Activated T-cell treated with anti-CD3 and anti-CD28 coated beads, Interleukin-2, amount 50 U/mL, for 72 hours (primary cell): ENCODE measurements around the gene CASK. TPM values are rescaled to one million over a fixed set of nuclear protein-coding genes. Genes with fewer than 3 reads are reported as not detected.
A peak's percentile ranks its signal among the peaks of the same experiment; 100 is the strongest.

Experiments
- ATAC-seq, 2 donors: fragments of 150-1000 bp; cut with Tn5 transposase; replicated peaks in 1 of 2; 2 replicates each; pipeline ENCODE4 v1.10.0; 2021; ENCODE audit warnings: moderate library complexity in 2 of 2, mild to moderate bottlenecking in 1 of 2
- DNase-seq, 2 donors: peaks; one replicate each; pipeline ENCODE4 v3.0.0; 2021 to 2022; ENCODE audit warnings: mixed read lengths in 1 of 2
- H3K27ac Mint-ChIP-seq: one replicate; pipeline ENCODE4 v1.8.0; 2022; ENCODE audit warnings: mild to moderate bottlenecking, moderate library complexity, mixed read lengths
- H3K27me3 Mint-ChIP-seq: one replicate; pipeline ENCODE4 v1.8.0; 2022; ENCODE audit warnings: low read depth, mixed read lengths
- H3K36me3 Mint-ChIP-seq, 2 donors: one replicate each; pipeline ENCODE4 v1.8.0; 2022; ENCODE audit warnings: mixed read lengths in 2 of 2, mild to moderate bottlenecking in 1 of 2; ENCODE audit not compliant: insufficient read depth in 2 of 2
- H3K4me1 Mint-ChIP-seq: one replicate; pipeline ENCODE4 v1.8.0; 2022; ENCODE audit warnings: low read depth, mixed read lengths
- H3K4me3 Mint-ChIP-seq, 2 donors: one replicate each; pipeline ENCODE4 v1.8.0; 2022; ENCODE audit warnings: mild to moderate bottlenecking in 2 of 2, mixed read lengths in 2 of 2, moderate library complexity in 2 of 2
- H3K9me3 Mint-ChIP-seq, 2 donors: one replicate each; pipeline ENCODE4 v1.8.0; 2022; ENCODE audit warnings: mixed read lengths in 2 of 2
- total RNA-seq, 2 donors: library from RNA; stranded (reverse); gene quantifications; one replicate each; pipeline ENCODE4 v1.2.3, GENCODE V29; 2022

CASK gene
- total RNA-seq, 2 donors from 2014 or later, result 24.0 to 36.3 TPM

DNA sequence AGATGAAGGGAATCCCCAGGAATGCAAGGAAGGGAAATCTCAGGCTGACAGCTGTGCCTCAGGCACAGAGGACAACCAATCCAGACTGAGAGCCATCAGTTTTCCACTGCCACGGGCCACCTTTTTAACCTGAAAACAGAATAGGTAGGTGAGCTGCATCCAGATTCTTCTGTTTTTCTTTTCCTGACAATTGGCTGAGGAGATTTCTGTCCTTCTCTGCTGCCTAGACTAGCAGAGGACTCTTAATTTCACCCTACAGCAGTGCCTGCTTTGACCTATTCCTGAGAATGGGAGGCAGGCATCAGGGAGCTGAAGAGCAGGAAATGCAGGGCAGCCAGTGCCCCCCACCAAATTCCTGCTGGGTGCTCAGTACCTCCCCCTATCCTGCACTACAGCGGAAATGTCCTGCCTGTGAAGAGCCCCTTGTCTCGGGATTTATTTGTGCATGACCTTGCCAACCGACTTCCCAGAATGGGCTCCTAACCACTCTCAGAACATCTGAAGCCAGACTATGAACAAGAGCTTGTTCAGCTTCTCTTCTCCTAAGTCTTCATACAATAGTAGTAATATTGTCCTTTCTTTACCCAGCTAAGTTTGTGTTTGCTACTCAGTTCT, 65.1 kb downstream of the CASK start:
- Mint-ChIP-seq H3K27me3 (no peaks in the 10 kb centered on the region), H3K36me3 (no peaks in the 10 kb centered on the region)
- ATAC-seq, result no peak

DNA sequence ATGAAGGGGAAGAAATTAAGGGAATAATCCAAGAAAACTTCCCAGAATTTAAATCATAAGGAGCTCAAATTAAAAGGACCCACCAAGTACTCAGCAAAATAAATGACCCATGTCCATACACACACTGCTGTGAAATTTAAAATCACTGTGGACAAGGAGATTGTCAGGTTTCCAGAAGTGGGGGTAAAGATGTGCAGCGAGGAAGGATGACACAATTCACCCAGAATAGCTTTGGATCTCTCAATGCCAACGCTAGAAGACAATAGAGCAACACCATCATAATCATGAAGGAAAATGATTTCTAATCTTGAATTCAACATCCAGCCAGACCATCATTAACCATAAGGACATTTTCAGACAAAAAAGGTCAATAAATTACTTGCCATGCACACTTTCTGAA, 65.7 kb downstream of the CASK start:
- no peak overlapping the region for H3K27ac Mint-ChIP-seq
- no peak overlapping the region for H3K4me3 Mint-ChIP-seq
- no peaks in the 10 kb centered on the region for H3K27me3 Mint-ChIP-seq
- no peaks in the 10 kb centered on the region for H3K36me3 Mint-ChIP-seq
- ATAC-seq, result no peak
- DNase-seq, result no peak
- no peaks in the 10 kb centered on the region for H3K4me1 Mint-ChIP-seq
- no peaks in the 10 kb centered on the region for H3K9me3 Mint-ChIP-seq

More for the DNA sequence above, 65.1 kb downstream of the CASK start:
- no peak overlapping the region for H3K27ac Mint-ChIP-seq
- H3K9me3 Mint-ChIP-seq, result no peaks in the 10 kb centered on the region
- DNase-seq, result no peak
- H3K4me3 Mint-ChIP-seq, result no peak overlapping the region
- H3K4me1 Mint-ChIP-seq, result peaks cover 3% of the 10 kb centered on the region

DNA sequence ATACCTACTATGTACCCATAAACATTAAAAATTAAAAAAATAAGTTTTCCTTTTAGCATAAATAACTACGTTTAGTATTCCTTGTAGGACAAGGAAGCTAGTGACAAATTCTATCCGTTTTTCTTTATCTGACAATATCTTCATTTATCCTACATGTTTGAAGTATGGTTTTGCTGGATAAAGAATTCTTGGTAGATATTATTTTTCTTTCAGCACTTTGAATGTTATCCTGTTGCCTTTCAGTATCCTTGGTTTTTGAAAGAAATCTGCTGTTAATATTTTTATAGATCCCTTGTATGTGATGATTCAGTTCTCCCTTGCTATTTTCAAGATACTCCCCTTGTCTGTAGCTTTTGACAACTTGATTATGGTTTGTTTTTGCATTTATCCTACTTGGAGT, 76.6 kb downstream of the CASK start:
- Mint-ChIP-seq H3K4me1 (no peaks in the 10 kb centered on the region), H3K36me3 (peaks cover 28% of the 10 kb centered on the region in 2 donors), H3K27ac (no peak overlapping the region), H3K4me3 (no peak overlapping the region), H3K9me3 (peaks cover 7 to 10% of the 10 kb centered on the region in 2 donors), H3K27me3 (no peaks in the 10 kb centered on the region)
- no peak for DNase-seq
- no peak for ATAC-seq

DNA sequence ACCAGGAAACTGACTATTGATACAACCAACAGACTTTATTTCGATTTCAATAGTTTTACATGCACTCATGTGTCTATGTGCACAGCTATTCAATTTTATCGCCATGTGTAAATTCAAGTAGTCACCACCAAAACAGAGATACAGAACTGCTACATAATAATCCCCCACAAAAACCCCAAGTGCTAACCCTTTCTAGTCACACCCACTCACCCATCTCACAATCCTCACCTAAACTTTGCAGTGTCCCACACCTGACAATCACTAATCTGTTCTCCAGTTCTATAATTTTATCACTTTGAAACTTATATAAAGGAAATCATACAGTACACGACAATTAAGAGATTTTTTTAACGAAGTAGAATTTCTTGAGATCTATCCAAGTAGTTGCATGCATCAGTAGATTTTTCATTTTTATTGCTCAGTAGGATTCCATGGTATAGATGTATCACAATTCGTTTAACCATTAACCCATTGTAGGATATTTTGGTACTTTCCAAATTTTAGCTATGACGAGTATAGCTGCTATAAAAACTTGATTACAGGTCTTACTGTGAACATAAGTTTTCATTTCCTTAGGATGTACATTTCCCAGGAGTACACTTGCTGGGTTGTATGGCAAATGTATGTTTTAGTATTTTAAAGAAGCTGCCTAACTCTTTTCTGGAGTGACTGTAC, 85.9 kb downstream of the CASK start:
- H3K27me3 Mint-ChIP-seq, result no peaks in the 10 kb centered on the region
- ATAC-seq, result no peak
- DNase-seq, result no peak
- peaks cover 2 to 10% of the 10 kb centered on the region in 2 donors for H3K36me3 Mint-ChIP-seq
- H3K9me3 Mint-ChIP-seq, result peaks cover 0 to 2% of the 10 kb centered on the region in 2 donors
- H3K27ac Mint-ChIP-seq, result no peak overlapping the region
- no peaks in the 10 kb centered on the region for H3K4me1 Mint-ChIP-seq
- H3K4me3 Mint-ChIP-seq, result peak overlapping the region in 1 of 2 donors; percentile 7

DNA sequence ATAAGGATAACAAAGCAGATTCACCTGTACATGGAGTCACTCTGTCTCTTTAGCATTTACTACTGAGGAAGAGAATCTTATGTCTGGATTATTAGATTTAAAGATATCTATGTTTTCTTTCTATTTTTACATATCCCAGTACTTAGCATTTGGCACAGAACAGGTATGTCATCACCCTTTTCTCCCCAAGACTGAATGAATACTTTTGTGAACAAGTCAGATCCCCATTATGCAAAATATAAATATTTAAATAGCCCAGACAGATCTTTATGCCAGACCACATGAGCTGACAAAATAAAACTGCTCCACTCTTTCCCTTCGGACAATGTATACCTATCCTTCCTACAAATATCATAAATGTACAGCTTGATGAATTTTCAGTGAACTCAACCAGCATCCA, 94.5 kb downstream of the CASK start:
- Mint-ChIP-seq H3K9me3 (no peaks in the 10 kb centered on the region), H3K36me3 (no peaks in the 10 kb centered on the region), H3K4me1 (no peaks in the 10 kb centered on the region), H3K27ac (no peak overlapping the region), H3K4me3 (no peak overlapping the region), H3K27me3 (no peaks in the 10 kb centered on the region)
- no peak for DNase-seq
- no peak for ATAC-seq

DNA sequence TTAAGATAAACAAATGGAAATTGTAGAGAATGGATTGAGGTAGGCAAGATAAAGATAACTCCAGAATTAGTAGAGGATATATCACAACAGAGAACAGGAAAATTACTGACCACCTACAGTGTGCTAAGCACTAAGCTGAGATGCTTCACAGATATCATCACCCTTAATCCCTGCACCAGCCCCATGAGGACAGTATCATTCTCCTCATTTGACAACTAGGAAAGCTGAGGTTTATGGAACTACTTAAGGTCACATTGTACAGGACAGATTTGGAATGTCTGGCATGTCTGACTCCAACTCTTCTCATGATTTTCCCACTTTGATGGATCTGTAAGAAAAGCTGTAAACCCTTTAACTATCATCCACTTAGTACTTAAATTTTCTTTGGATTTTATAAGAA, 95.5 kb downstream of the CASK start:
- no peaks in the 10 kb centered on the region for H3K4me1 Mint-ChIP-seq
- no peak for DNase-seq
- H3K4me3 Mint-ChIP-seq, result no peak overlapping the region
- H3K27me3 Mint-ChIP-seq, result no peaks in the 10 kb centered on the region
- no peak for ATAC-seq
- H3K9me3 Mint-ChIP-seq, result no peaks in the 10 kb centered on the region
- H3K36me3 Mint-ChIP-seq, result peaks cover 0 to 3% of the 10 kb centered on the region in 2 donors
- H3K27ac Mint-ChIP-seq, result no peak overlapping the region

DNA sequence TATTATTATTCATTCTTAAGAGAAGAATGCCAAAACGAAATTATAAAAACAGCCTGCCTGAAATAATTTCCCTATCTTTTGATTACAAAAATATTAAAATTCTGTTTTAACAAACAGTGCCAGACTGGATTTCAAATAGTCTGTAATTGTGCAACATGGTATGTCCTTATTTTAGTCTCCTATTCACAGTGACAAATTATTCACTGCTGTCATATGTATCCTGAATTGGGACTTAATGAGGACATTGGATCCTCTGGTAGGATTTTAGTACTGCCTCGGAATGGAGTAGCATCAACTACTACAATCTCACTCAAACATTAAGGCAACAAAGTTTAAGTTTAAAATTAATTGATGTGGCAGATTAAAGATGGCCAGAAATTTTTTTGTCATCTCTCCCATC, 97.6 kb downstream of the CASK start:
- Mint-ChIP-seq H3K4me1 (no peaks in the 10 kb centered on the region), H3K4me3 (no peak overlapping the region), H3K36me3 (peaks cover 2 to 7% of the 10 kb centered on the region in 2 donors), H3K27me3 (no peaks in the 10 kb centered on the region), H3K9me3 (peaks cover 0 to 3% of the 10 kb centered on the region in 2 donors), H3K27ac (no peak overlapping the region)
- DNase-seq (no peak), ATAC-seq (no peak)

DNA sequence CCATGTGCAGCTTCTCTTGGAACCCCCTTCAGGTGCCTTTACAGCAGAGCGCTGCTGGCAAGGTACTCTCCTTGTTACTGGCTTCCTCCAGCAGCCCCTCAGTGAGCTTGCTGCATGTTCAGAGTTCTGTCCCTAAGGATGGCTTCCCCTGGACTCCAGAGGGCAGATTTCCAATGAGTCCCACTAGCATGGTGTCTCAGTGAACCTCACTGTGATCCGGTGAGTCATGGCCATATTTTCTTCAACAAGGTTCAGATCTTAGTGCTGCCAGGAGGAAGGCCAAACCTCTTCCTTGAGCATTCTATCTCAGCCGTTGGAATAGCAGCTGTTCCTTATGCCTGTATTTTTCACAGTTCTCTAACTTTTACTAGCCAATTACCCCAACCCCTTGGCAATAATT, 98.8 kb downstream of the CASK start:
- Mint-ChIP-seq H3K36me3 (peaks cover 2 to 7% of the 10 kb centered on the region in 2 donors), H3K9me3 (peaks cover 0 to 3% of the 10 kb centered on the region in 2 donors), H3K27me3 (no peaks in the 10 kb centered on the region), H3K27ac (peak overlapping the region; percentile 37), H3K4me3 (no peak overlapping the region), H3K4me1 (no peaks in the 10 kb centered on the region)
- ATAC-seq (no peak), DNase-seq (no peak)

DNA sequence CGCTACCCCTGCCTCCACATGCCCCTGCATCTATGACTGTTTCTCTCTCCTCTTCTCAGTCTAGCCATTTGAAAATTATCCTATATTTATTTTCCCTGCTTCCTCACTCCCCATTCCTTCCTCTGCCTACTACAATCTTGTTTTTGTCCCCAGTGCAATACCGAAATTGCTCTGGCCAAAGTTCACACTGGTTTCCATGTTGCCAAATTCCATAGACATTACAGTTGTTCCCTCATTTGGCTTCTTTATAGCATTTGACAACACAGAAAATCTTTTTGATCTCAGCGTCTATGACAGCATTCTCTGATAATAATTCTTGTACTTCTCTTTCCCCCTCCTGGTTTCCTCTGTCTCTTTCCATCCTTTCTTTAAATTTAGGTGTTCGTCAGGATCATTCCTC, 100.0 kb downstream of the CASK start:
- DNase-seq (no peak), ATAC-seq (no peak)
- peaks cover 2 to 7% of the 10 kb centered on the region in 2 donors for H3K36me3 Mint-ChIP-seq
- peak overlapping the region; percentile 85 for H3K27ac Mint-ChIP-seq
- no peaks in the 10 kb centered on the region for H3K27me3 Mint-ChIP-seq
- peaks cover 0 to 3% of the 10 kb centered on the region in 2 donors for H3K9me3 Mint-ChIP-seq
- H3K4me3 Mint-ChIP-seq, result no peak overlapping the region
- H3K4me1 Mint-ChIP-seq, result no peaks in the 10 kb centered on the region

DNA sequence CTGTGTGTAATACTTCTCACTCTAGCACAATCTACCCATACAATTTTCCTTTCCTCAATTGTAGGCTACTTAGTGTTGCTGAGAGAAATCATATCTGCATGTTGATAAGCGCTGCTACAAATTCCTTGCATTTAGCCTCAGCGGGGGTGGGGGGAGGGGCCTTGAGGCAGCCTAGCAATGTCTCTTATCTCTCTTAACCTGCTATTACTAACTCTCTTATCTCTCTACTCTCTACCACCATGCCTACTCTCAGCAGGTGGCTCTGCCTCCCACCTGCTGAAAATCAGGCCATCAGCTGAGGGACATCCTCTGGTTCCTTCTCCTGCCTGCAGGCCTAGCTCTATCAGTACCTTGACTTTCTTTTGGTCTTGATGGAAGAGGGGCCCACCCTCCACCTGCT, 100.5 kb downstream of the CASK start:
- ATAC-seq, result no peak
- Mint-ChIP-seq H3K4me1 (no peaks in the 10 kb centered on the region), H3K27me3 (no peaks in the 10 kb centered on the region), H3K9me3 (peaks cover 0 to 3% of the 10 kb centered on the region in 2 donors), H3K27ac (no peak overlapping the region), H3K36me3 (peaks cover 2 to 7% of the 10 kb centered on the region in 2 donors), H3K4me3 (no peak overlapping the region)
- no peak for DNase-seq

DNA sequence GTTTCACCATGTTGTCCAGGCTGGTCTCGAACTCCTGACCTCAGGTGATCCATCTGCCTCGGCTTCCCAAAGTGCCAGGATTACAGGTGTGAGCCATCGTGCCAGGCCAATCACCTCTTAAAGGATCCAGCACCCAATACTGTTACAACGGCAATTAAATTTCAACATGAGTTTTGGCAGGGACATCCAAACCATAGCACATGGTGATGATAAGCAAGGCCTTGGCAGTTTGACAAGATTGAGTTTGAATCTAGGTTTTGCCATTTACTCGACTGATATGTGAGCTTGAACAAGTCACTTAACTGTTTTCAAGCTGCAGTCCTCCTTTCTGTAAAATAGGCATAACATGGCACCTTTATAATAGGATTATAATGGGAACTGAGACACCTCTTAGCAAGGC, 115.3 kb downstream of the CASK start:
- Mint-ChIP-seq H3K4me3 (no peak overlapping the region), H3K4me1 (no peaks in the 10 kb centered on the region), H3K36me3 (peaks cover 3 to 10% of the 10 kb centered on the region in 2 donors), H3K9me3 (peaks cover 4 to 7% of the 10 kb centered on the region in 2 donors), H3K27ac (no peak overlapping the region), H3K27me3 (no peaks in the 10 kb centered on the region)
- no peak for DNase-seq
- ATAC-seq, result no peak

DNA sequence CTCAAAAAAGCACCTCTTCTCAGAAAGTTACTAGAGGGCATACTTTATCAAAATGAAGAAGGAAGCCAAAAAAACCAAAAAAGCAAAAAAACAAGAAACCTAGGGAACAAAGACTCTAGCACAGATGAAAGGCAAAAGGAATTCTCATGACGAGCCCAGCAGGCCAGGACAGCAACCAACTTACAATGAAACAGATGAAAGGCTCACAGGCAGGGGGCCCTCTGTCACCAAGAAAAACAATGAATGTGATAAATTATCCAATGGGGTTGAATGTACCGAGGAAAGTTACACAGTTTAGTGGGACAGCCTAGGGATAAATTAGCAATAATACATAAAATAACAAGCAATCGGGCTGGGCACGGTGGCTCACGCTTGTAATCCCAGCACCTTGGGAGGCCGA, 120.4 kb downstream of the CASK start:
- Mint-ChIP-seq H3K27ac (peak overlapping the region; percentile 89), H3K4me1 (peaks cover 11% of the 10 kb centered on the region), H3K36me3 (peaks cover 7 to 11% of the 10 kb centered on the region in 2 donors)

DNA sequence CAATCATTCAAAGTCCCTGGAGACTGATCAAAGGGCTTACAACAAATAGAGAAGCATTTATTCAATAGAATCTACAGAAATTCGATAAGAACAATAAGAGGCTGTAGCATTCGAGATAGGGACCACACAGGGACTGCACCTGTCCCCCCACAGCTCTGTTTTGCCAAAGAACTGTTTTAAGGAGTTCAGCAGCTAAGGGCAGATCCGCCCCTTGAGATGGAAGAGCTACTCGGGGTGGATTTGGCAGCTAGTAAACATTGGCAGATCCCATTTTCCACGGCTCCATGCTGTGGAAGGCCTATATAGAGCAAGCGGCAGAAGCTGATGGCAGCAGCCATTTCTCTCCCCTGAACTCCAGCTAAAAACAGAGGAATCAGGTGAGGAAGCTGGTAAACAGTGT, 123.7 kb downstream of the CASK start:
- H3K36me3 Mint-ChIP-seq, result peaks cover 7 to 9% of the 10 kb centered on the region in 2 donors
- H3K27me3 Mint-ChIP-seq, result peaks cover 6% of the 10 kb centered on the region
- peaks cover 23% of the 10 kb centered on the region for H3K4me1 Mint-ChIP-seq
- H3K9me3 Mint-ChIP-seq, result peaks cover 1 to 5% of the 10 kb centered on the region in 2 donors
- H3K4me3 Mint-ChIP-seq, result no peak overlapping the region
- ATAC-seq, result no peak
- DNase-seq, result no peak
- peak overlapping the region; percentile 46 for H3K27ac Mint-ChIP-seq

More for the DNA sequence above, 120.4 kb downstream of the CASK start:
- Mint-ChIP-seq H3K9me3 (peaks cover 1 to 5% of the 10 kb centered on the region in 2 donors), H3K27me3 (no peaks in the 10 kb centered on the region), H3K4me3 (no peak overlapping the region)
- DNase-seq, result no peak
- no peak for ATAC-seq
